ENCODE data around the gene FRS2. TPM values are rescaled to one million over a fixed set of nuclear protein-coding genes. Genes with fewer than 3 reads are reported as not detected.

The FRS2 gene
- polyA plus RNA-seq (20.2 and 27.6 TPM in 2 replicates), polyA minus RNA-seq (104 and 139 TPM in 2 replicates)

GRCh38 chr12:69470189-69471075 lies at the start of gene FRS2:
FRS2 (plus strand) TSS chr12:69470388; CDS start chr12:69569031, 98,643 bp downstream.
- Histone ChIP-seq H3K36me3 (ENCODE audit: insufficient read depth, low read length) (no peaks in the 10 kb centered on the region), H2AFZ (ENCODE audit: low read depth, low read length) (peak within 1 kb of the TSS; percentile 92), H3K4me2 (ENCODE audit: low read length) (peak within 1 kb of the TSS; percentile 77), H3K9me3 (ENCODE audit: low read length) (no peaks in the 10 kb centered on the region), H3K4me3 (ENCODE audit: low read length) (peak within 1 kb of the TSS; percentile 92), H4K20me1 (ENCODE audit: insufficient read depth) (no peaks in the 10 kb centered on the region), H3K27ac (ENCODE audit: low read length) (peak within 1 kb of the TSS; percentile 87), H3K79me2 (replicated peaks; ENCODE audit: insufficient read depth, low read length) (peaks cover 50% of the 10 kb centered on the region), H3K27me3 (ENCODE audit: insufficient read depth, low read depth, low read length) (no peaks in the 10 kb centered on the region), H3F3A (ENCODE audit: insufficient read depth, low read length, poor library complexity, severe bottlenecking) (no peaks in the 10 kb centered on the region), H3K9me2 (ENCODE audit: insufficient read depth, low read length) (no peaks in the 10 kb centered on the region), H3K9ac (ENCODE audit: low read length) (peak within 1 kb of the TSS; percentile 94)
- TF ChIP-seq TAF1 (IDR thresholded peaks at IDR 0.05; ENCODE audit: low read depth): peak; percentile 78
- peak; percentile 72 for TF ChIP-seq REST (IDR thresholded peaks at IDR 0.05; ENCODE audit: borderline replicate concordance)
- TF ChIP-seq RAD21 (conservative IDR thresholded peaks at IDR 0.05): peak; percentile 16
- no peak for TF ChIP-seq EZH2 (IDR thresholded peaks at IDR 0.05; ENCODE audit: borderline replicate concordance, insufficient read depth, low read length, poor library complexity, severe bottlenecking)
- peak; percentile 57 for TF ChIP-seq MXI1 (conservative IDR thresholded peaks at IDR 0.05; ENCODE audit: poor library complexity, severe bottlenecking)
- peak; percentile 36 for TF ChIP-seq SMC3 (conservative IDR thresholded peaks at IDR 0.05; ENCODE audit: poor library complexity)
- TF ChIP-seq, protein P1, sequence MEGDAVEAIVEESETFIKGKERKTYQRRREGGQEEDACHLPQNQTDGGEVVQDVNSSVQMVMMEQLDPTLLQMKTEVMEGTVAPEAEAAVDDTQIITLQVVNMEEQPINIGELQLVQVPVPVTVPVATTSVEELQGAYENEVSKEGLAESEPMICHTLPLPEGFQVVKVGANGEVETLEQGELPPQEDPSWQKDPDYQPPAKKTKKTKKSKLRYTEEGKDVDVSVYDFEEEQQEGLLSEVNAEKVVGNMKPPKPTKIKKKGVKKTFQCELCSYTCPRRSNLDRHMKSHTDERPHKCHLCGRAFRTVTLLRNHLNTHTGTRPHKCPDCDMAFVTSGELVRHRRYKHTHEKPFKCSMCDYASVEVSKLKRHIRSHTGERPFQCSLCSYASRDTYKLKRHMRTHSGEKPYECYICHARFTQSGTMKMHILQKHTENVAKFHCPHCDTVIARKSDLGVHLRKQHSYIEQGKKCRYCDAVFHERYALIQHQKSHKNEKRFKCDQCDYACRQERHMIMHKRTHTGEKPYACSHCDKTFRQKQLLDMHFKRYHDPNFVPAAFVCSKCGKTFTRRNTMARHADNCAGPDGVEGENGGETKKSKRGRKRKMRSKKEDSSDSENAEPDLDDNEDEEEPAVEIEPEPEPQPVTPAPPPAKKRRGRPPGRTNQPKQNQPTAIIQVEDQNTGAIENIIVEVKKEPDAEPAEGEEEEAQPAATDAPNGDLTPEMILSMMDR (IDR thresholded peaks at IDR 0.05; ENCODE audit: poor library complexity, severe bottlenecking): no peak
- TF ChIP-seq EP300 (conservative IDR thresholded peaks at IDR 0.05; ENCODE audit: poor library complexity, severe bottlenecking): peak; percentile 38
- TF ChIP-seq POLR2AphosphoS5 (IDR thresholded peaks at IDR 0.05): peak; percentile 96

- Histone ChIP-seq H3K4me2 (ENCODE audit: low read length) (no peak overlapping the region), H3K4me3 (ENCODE audit: low read length) (no peak overlapping the region), H3K27me3 (ENCODE audit: insufficient read depth, low read depth, low read length) (no peaks in the 10 kb centered on the region), H3K79me2 (replicated peaks; ENCODE audit: insufficient read depth, low read length) (no peaks in the 10 kb centered on the region), H2AFZ (ENCODE audit: low read depth, low read length) (no peak overlapping the region), H3K9me2 (ENCODE audit: insufficient read depth, low read length) (no peaks in the 10 kb centered on the region), H3K27ac (ENCODE audit: low read length) (no peak overlapping the region), H3F3A (ENCODE audit: insufficient read depth, low read length, poor library complexity, severe bottlenecking) (no peaks in the 10 kb centered on the region), H4K20me1 (ENCODE audit: insufficient read depth) (no peaks in the 10 kb centered on the region), H3K9ac (ENCODE audit: low read length) (no peak overlapping the region), H3K36me3 (ENCODE audit: insufficient read depth, low read length) (no peaks in the 10 kb centered on the region), H3K9me3 (ENCODE audit: low read length) (no peaks in the 10 kb centered on the region)
- TF ChIP-seq TAF1 (IDR thresholded peaks at IDR 0.05; ENCODE audit: low read depth): no peak
- no peak for TF ChIP-seq RAD21 (conservative IDR thresholded peaks at IDR 0.05)
- TF ChIP-seq, protein P1 (IDR thresholded peaks at IDR 0.05; ENCODE audit: poor library complexity, severe bottlenecking): no peak
- no peak for TF ChIP-seq EP300 (conservative IDR thresholded peaks at IDR 0.05; ENCODE audit: poor library complexity, severe bottlenecking)
- TF ChIP-seq MXI1 (conservative IDR thresholded peaks at IDR 0.05; ENCODE audit: poor library complexity, severe bottlenecking): no peak
- TF ChIP-seq EZH2 (IDR thresholded peaks at IDR 0.05; ENCODE audit: borderline replicate concordance, insufficient read depth, low read length, poor library complexity, severe bottlenecking): no peak
- no peak for TF ChIP-seq POLR2AphosphoS5 (IDR thresholded peaks at IDR 0.05)
- TF ChIP-seq SMC3 (conservative IDR thresholded peaks at IDR 0.05; ENCODE audit: poor library complexity): no peak
- no peak for TF ChIP-seq REST (IDR thresholded peaks at IDR 0.05; ENCODE audit: borderline replicate concordance)
These were observed 48.6 kb upstream of the FRS2 start for GRCh38 chr12:69421548-69421947.

Measured in neural cell (in vitro differentiated cells).